Activated CD4-positive, CD25-positive, alpha-beta regulatory T cell (primary cell): Measurements from ENCODE around the gene BPIFB1.

Experiments
- DNase-seq, 4 experiments: peaks; one replicate each; lab custom pipeline; 2025; lab: John Stamatoyannopoulos, UW

Gene BPIFB1

GRCh38 chr20:33273117-33273851, 9.7 kb upstream of the BPIFB1 start:
- DNase-seq: no peak

GRCh38 chr20:33275215-33275614, 7.8 kb upstream of the BPIFB1 start:
- DNase-seq: no peak

GRCh38 chr20:33275871-33276270, 7.1 kb upstream of the BPIFB1 start:
- no peak for DNase-seq

GRCh38 chr20:33276303-33277113, 6.5 kb upstream of the BPIFB1 start:
- no peak for DNase-seq

- DNase-seq: no peak
These were observed 5.3 kb upstream of the BPIFB1 start for GRCh38 chr20:33277471-33278441.

GRCh38 chr20:33278700-33279099, 4.3 kb upstream of the BPIFB1 start:
- no peak for DNase-seq

- DNase-seq: no peak
These were observed 3.6 kb upstream of the BPIFB1 start for GRCh38 chr20:33279261-33279910.

GRCh38 chr20:33280000-33280680, 2.9 kb upstream of the BPIFB1 start:
- no peak for DNase-seq

- no peak for DNase-seq
These were observed 2.2 kb upstream of the BPIFB1 start for GRCh38 chr20:33280775-33281174.

GRCh38 chr20:33281550-33282146, 1.4 kb upstream of the BPIFB1 start:
- DNase-seq: no peak

- DNase-seq: no peak
These were observed 649 bp upstream of the BPIFB1 start for GRCh38 chr20:33282196-33282934.

- DNase-seq: no peak
These were observed 1.3 kb downstream of the BPIFB1 start for GRCh38 chr20:33284284-33284683.

- DNase-seq: no peak
These were observed 1.9 kb downstream of the BPIFB1 start for GRCh38 chr20:33284937-33285336.

- no peak for DNase-seq
These were observed 3.0 kb downstream of the BPIFB1 start for GRCh38 chr20:33285861-33286495.

- DNase-seq: no peak
These were observed 4.9 kb downstream of the BPIFB1 start for GRCh38 chr20:33287884-33288283.

- DNase-seq: no peak
These were observed 7.8 kb downstream of the BPIFB1 start for GRCh38 chr20:33290852-33291251.

- DNase-seq: no peak
These were observed 8.4 kb downstream of the BPIFB1 start for GRCh38 chr20:33291416-33291815.

GRCh38 chr20:33291830-33292355, 8.9 kb downstream of the BPIFB1 start:
- DNase-seq: peak; percentile 19 to 63 (median 39)

GRCh38 chr20:33296206-33296605, 13.2 kb downstream of the BPIFB1 start:
- DNase-seq: no peak
